Type B pancreatic cell (in vitro differentiated cells): ENCODE data around the gene PAK6. TPM values are rescaled to one million over a fixed set of nuclear protein-coding genes. Genes with fewer than 3 reads are reported as not detected.

Source experiments
- DNase-seq: peaks from one replicate; pipeline ENCODE4 v3.0.0; 2021; ENCODE audit warnings: mixed read lengths; ENCODE audit not compliant: unreplicated experiment; ENCODE audit errors: extremely low spot score
- H3K27ac Mint-ChIP-seq: 2 replicates; pipeline ENCODE4 v1.8.0; 2021; ENCODE audit warnings: mild to moderate bottlenecking, mixed read lengths
- H3K27me3 Mint-ChIP-seq: 2 replicates; pipeline ENCODE4 v1.8.0; 2021; ENCODE audit warnings: mixed read lengths
- H3K36me3 Mint-ChIP-seq: 2 replicates; pipeline ENCODE4 v1.8.0; 2021; ENCODE audit warnings: mixed read lengths
- H3K4me1 Mint-ChIP-seq: one replicate; pipeline ENCODE4 v1.8.0; 2021; ENCODE audit warnings: mixed read lengths; ENCODE audit not compliant: unreplicated experiment
- H3K4me3 Mint-ChIP-seq: 2 replicates; pipeline ENCODE4 v1.8.0; 2021; ENCODE audit warnings: mild to moderate bottlenecking, mixed read lengths
- H3K9me3 Mint-ChIP-seq: 2 replicates; pipeline ENCODE4 v1.8.0; 2021; ENCODE audit warnings: mixed read lengths
- total RNA-seq: library from RNA; stranded (reverse); gene quantifications from 2 replicates; pipeline ENCODE4 v1.2.1, GENCODE V29; 2021; ENCODE audit warnings: low replicate concordance
- TF ChIP-seq, protein P1 (sequence below): fragments of 200-600 bp; sonication (generic); conservative IDR thresholded peaks from 2 replicates; pipeline ENCODE4 v1.5.0; 2021; ENCODE audit warnings: antibody characterized with exemption, mild to moderate bottlenecking

The PAK6 gene
- total RNA-seq, 1 donor from 2014 or later: 7.8 TPM

GRCh38 chr15:40266828-40267304 is 28.0 kb downstream of the PAK6 start:
- no peak for DNase-seq

GRCh38 chr15:40267670-40268069 is 28.8 kb downstream of the PAK6 start:
- TF ChIP-seq, protein P1, sequence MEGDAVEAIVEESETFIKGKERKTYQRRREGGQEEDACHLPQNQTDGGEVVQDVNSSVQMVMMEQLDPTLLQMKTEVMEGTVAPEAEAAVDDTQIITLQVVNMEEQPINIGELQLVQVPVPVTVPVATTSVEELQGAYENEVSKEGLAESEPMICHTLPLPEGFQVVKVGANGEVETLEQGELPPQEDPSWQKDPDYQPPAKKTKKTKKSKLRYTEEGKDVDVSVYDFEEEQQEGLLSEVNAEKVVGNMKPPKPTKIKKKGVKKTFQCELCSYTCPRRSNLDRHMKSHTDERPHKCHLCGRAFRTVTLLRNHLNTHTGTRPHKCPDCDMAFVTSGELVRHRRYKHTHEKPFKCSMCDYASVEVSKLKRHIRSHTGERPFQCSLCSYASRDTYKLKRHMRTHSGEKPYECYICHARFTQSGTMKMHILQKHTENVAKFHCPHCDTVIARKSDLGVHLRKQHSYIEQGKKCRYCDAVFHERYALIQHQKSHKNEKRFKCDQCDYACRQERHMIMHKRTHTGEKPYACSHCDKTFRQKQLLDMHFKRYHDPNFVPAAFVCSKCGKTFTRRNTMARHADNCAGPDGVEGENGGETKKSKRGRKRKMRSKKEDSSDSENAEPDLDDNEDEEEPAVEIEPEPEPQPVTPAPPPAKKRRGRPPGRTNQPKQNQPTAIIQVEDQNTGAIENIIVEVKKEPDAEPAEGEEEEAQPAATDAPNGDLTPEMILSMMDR: no peak
- Mint-ChIP-seq H3K4me1 (peaks cover 11% of the 10 kb centered on the region), H3K27ac (no peak overlapping the region), H3K9me3 (no peaks in the 10 kb centered on the region), H3K36me3 (peaks cover 3% of the 10 kb centered on the region), H3K4me3 (no peak overlapping the region), H3K27me3 (no peaks in the 10 kb centered on the region)
- DNase-seq: no peak

More at GRCh38 chr15:40266828-40267304, 28.0 kb downstream of the PAK6 start:
- TF ChIP-seq, protein P1: no peak
- no peaks in the 10 kb centered on the region for H3K9me3 Mint-ChIP-seq
- H3K27ac Mint-ChIP-seq: no peak overlapping the region
- H3K4me3 Mint-ChIP-seq: no peak overlapping the region
- peaks cover 3% of the 10 kb centered on the region for H3K36me3 Mint-ChIP-seq
- no peaks in the 10 kb centered on the region for H3K27me3 Mint-ChIP-seq
- peaks cover 11% of the 10 kb centered on the region for H3K4me1 Mint-ChIP-seq

DNA sequence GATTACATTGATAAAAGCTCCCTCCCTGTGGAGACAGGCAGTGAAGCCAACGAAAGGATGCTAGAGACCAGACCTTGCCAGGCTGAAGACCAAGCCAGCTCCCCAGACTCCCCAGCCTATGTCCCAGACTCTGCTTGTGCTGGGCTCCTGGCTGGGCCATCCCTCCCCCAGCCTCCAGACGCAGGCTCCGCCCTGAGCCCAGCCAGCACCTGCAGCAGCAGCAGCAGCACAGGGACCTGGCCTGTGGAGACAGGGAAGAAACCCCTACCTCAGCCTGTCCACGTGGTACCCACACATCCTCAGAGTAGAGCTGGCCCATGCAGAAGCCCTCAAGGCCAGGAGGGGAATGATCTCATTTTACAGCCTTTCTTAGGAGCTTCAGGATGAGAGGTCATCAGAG is 30.7 kb downstream of the PAK6 start:
- no peak overlapping the region for H3K27ac Mint-ChIP-seq
- TF ChIP-seq, protein P1: no peak
- H3K4me1 Mint-ChIP-seq: peaks cover 6% of the 10 kb centered on the region
- DNase-seq: no peak
- no peak overlapping the region for H3K4me3 Mint-ChIP-seq
- H3K27me3 Mint-ChIP-seq: peaks cover under 1% of the 10 kb centered on the region
- H3K9me3 Mint-ChIP-seq: no peaks in the 10 kb centered on the region
- H3K36me3 Mint-ChIP-seq: peaks cover 1% of the 10 kb centered on the region

DNA sequence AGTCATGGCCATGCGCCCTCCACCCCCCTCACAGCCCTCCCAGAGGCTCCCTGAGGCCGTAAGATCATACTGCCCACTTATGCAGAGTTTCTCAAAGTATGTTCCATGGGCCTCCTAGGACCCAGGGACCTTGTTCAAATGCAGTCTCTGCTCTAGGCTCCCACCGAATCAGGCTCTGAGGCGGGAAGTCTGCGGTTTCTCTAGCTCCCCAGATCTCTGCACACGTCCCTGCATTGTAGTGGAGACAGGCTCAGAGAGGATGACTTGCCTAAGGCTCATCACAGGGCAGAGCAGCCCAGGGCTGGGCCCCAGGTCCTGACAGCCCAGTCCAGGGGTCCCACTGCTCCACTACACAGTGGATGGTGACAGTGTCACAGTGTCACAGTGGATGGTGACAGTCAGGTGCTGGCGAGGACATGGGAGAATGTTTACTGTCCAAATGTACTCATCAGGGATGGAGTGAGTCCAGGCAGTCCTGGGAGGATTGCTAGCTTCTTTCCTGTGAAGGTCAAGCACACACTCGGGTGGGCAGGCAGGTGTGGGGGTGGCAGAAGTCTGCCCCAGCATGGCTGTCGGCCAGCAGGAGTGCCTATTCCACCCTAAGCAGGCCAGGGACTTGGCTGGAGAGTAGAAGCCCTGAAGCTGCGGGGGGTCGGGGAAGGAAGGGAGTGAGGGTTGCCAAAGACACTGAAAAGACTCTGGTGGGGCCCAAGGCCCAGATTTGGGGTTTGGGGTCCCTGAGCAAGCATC is 31.6 kb downstream of the PAK6 start:
- Mint-ChIP-seq H3K27ac (no peak overlapping the region), H3K36me3 (peaks cover 5% of the 10 kb centered on the region), H3K27me3 (peaks cover 3% of the 10 kb centered on the region), H3K4me3 (no peak overlapping the region), H3K9me3 (no peaks in the 10 kb centered on the region), H3K4me1 (peaks cover 8% of the 10 kb centered on the region)
- TF ChIP-seq, protein P1: no peak
- DNase-seq: no peak

DNA sequence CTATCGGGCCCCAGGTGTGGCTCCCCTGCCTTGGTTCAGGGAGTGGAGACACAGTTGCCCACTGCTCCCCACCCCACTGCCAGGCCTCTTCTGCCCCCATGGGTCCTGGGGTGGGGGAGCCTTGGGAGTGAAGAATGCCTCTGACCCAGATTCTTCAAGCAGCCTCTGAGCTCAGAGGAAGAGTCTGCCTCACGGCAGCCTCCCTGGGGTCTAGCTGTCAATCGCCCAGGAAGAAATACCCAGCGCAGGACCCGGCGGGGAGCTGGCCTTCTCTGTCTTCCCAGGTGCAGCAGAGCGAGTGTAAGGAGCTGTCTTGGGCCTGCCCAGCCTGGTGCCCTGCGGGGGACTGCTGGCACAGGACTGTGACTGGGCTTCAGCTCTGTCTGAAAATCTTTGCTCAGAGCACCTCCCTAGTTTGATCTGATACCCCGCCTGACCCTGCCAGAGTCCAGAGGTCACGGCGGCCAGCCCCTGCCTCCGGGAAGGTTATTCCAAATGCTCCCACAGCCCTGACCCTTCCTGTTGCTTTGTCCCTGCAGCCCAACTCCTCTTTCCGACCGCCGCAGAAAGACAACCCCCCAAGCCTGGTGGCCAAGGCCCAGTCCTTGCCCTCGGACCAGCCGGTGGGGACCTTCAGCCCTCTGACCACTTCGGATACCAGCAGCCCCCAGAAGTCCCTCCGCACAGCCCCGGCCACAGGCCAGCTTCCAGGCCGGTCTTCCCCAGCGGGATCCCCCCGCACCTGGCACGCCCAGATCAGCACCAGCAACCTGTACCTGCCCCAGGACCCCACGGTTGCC is 33.0 kb downstream of the PAK6 start:
- H3K9me3 Mint-ChIP-seq: no peaks in the 10 kb centered on the region
- no peak overlapping the region for H3K27ac Mint-ChIP-seq
- no peak overlapping the region for H3K4me3 Mint-ChIP-seq
- H3K36me3 Mint-ChIP-seq: peaks cover 5% of the 10 kb centered on the region
- H3K4me1 Mint-ChIP-seq: peaks cover 4% of the 10 kb centered on the region
- H3K27me3 Mint-ChIP-seq: peaks cover 3% of the 10 kb centered on the region
- TF ChIP-seq, protein P1: no peak
- no peak for DNase-seq
